Transverse colon (tissue), 4 donors: ENCODE measurements around the gene TRMU.

ENCODE experiments used
- CTCF ChIP-seq, 5 experiments: fragments of 200-600 bp in 3 of 5; fragments of 450-650 bp in 2 of 5; sonication (generic) in 3 of 5; IDR thresholded peaks; 1 replicate in 2 of 5; 2 replicates in 3 of 5; pipeline ENCODE4 v1.5.1; 2016 to 2017; ENCODE audit warnings: antibody characterized with exemption in 5 of 5, inconsistent platforms in 3 of 5, mild to moderate bottlenecking in 2 of 5, moderate library complexity in 1 of 5
- EP300 ChIP-seq: sonication (generic); formaldehyde crosslinking; IDR thresholded peaks from one replicate; pipeline ENCODE4 v1.6.1; 2017; ENCODE audit warnings: antibody characterized with exemption, low read depth
- POLR2A ChIP-seq: fragments of 450-650 bp; IDR thresholded peaks from one replicate; pipeline ENCODE4 v1.6.1; 2016; ENCODE audit warnings: antibody characterized with exemption, mild to moderate bottlenecking, moderate library complexity
- POLR2AphosphoS5 ChIP-seq, 3 donors: sonication (generic); formaldehyde crosslinking; IDR thresholded peaks; one replicate each; pipeline ENCODE4 v1.6.1; 2016; ENCODE audit warnings: antibody characterized with exemption in 3 of 3

DNA sequence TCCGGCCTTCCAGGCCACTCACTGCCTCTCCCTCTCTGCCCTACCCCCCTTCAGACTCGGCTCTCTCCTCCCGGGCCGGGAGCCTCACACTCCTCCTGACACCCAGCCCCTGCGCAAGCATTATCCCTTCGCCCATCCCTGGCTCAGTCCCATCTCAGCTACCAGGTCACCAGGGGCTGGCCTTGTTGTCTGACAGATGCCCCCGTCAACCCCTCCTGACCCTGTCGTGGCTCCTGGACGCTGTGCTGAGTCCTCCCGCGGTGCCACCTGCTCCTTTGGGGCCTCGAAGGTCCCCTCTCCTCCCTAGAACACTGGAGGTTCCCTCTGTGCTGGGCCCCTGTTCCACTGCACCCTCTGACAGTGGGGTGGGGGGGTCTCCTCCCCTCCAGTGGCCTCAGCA lies 32.9 kb downstream of the TRMU start:
- TF ChIP-seq CTCF (IDR thresholded peaks at IDR 0.05) (no peak), POLR2A (no peak), POLR2AphosphoS5 (IDR thresholded peaks at IDR 0.05) (no peak), EP300 (no peak)
